ENCODE results near the gene ACVR1C.

ACVR1C gene

GRCh38 chr2:157628477-157629415, at the start of gene ACVR1C:
TSS of gene ACVR1C (minus strand) at chr2:157628864. CDS start at chr2:157628644, 220 bp downstream.
- DNase-seq (ENCODE audit: low read depth), result peak; percentile 62

GRCh38 chr2:157677941-157678340, 49.3 kb upstream of the ACVR1C start:
- DNase-seq (ENCODE audit: low read depth), result no peak

- DNase-seq (ENCODE audit: low read depth), result peak; percentile 26
Measured at GRCh38 chr2:157672129-157672528, 43.5 kb upstream of the ACVR1C start.

- no peak for DNase-seq (ENCODE audit: low read depth)
Measured at GRCh38 chr2:157662401-157662800, 33.7 kb upstream of the ACVR1C start.

- DNase-seq (ENCODE audit: low read depth), result no peak
Measured at GRCh38 chr2:157661776-157662175, 33.1 kb upstream of the ACVR1C start.

DNA sequence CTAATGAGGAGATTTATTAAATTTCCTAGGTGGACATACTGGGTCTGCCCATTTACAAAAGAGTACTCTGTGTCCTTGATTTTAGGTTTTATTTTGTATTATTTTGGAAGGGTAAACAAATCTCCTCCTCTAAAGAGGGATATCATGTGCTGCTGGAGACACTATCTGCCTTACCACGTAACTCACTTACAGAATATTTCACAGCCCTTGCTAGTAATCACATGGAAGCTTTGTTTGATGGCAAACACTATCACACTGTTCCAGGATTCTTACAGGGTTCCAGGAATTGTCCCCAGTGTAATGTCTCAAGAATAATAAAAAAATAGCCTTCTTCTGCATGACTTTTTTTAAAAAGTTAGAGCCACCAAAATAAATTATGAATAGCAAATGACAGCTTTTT, 29.2 kb upstream of the ACVR1C start:
- DNase-seq (ENCODE audit: low read depth), result no peak

- DNase-seq (ENCODE audit: low read depth), result no peak
Measured at GRCh38 chr2:157657101-157657500, 28.4 kb upstream of the ACVR1C start.

- DNase-seq (ENCODE audit: low read depth), result no peak
Measured at GRCh38 chr2:157644776-157645175, 16.1 kb upstream of the ACVR1C start.

DNA sequence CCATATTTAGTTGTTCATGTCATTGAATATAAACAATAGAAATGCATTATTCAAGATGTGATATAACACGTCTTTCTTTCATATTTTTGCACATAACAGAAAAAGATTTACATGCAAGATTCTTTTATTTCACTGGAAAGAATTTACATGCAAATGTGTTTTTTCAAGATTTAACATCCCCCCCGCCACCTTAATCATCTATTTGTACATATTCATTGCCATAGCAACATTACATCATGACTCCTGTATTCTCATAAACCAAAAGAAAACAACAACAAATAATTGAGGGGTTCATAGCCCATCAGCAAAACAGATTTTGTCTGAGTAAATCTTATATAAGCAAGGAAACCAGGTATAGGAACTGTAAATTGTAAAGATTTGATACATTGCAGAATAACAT, 3.2 kb upstream of the ACVR1C start:
- DNase-seq (ENCODE audit: low read depth), result no peak

GRCh38 chr2:157627594-157628476, 829 bp downstream of the ACVR1C start:
- DNase-seq (ENCODE audit: low read depth), result peak; percentile 2

DNA sequence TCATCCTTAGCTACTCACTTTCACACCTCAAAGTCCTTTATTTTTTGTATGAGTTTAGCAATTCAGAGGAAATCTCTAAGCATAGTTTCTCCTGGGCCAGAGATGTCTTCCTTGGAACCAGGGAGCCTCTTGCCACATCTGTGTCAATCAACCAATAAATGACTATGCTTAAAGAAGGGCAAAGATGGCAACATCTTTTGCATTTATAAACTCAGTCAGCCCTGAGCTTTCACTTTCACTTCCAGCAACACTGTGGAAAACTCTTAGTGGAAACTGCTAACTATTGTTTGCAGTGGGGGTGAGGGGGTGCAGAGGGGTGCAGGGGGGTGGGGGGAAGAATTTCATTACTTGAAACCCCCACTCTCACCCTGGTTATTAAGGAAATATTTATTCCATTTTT, 3.4 kb downstream of the ACVR1C start:
- peak; percentile 3 for DNase-seq (ENCODE audit: low read depth)

DNA sequence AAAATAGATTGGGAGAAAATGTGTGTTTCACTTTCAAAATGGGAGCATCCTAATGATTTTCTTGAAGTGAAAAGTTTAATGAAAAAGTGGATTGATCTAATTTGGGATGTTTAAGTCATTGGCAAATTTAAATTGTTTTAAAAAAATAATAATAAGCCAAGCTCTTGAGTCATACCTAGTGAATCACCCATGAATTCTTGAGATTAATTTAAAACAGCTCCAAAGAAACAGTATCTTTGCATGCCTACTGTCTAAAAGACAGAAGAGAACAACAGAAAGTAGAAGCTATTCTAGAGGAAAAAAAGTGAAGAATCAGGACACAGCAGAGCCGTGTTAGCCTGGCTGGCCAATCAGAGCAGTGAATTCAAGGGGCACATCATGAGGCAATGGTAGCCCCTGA, 7.7 kb downstream of the ACVR1C start:
- DNase-seq (ENCODE audit: low read depth), result peak; percentile 19

DNA sequence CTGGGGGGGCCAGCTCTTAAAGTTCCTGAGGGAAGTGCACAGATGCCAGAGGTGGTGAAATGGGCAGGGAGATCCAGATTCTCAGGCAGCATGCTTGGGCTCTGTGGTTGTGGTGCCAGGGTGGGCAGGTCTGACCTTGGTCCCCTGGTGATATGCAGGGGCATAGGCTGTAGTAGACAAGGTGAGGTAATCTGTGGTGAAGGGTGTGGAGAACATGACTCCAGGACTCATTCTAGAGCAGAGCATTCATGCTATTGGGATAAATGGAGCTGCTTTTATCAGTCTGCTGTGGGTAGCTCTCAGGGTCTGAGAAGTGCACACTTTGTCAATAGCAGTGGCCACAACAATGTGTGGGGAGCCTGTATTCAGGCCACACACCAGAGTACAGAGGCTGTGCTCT, 16.9 kb downstream of the ACVR1C start:
- DNase-seq (ENCODE audit: low read depth), result no peak

DNA sequence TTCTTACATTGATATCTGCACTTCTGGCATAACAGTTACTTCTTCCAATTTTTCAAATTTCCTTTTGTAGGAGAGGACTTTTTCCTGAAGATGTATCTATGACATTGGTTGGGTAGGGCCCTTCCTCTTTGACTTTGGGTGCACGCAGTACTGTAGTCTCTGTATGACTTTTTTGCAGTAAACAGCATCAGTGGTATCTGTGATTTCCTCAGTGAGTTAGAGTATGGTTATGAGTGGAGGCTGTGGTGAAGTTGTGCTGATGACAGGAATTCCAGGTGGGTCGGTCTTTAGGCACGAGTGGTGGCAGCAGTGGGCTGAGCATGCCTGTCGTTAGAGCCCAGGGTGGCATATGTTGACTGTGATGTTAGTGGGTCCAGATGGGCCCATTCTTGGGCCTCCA, 17.6 kb downstream of the ACVR1C start:
- DNase-seq (ENCODE audit: low read depth), result no peak

GRCh38 chr2:157606534-157606933, 22.1 kb downstream of the ACVR1C start:
- DNase-seq (ENCODE audit: low read depth), result no peak

- no peak for DNase-seq (ENCODE audit: low read depth)
Measured at GRCh38 chr2:157603198-157603597, 25.5 kb downstream of the ACVR1C start.

DNA sequence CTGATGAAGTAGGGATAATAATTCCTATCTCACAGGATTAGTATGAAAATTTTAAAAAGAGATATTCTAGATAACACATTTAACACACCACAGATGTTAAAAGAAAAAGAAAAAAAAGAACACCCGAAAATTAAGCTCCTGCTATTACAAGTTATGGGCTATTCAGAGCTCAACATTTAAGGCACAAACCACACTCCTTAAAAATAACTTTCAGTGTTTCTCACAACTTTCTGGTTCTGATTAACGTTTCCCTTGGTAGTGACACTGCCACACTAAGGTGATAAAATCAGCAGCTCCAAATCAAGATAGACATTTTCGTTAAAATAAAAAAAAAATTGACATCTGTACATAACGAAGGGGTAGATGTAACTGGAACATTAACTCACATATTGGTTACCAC, 26.9 kb downstream of the ACVR1C start:
- DNase-seq (ENCODE audit: low read depth), result no peak

- DNase-seq (ENCODE audit: low read depth), result peak; percentile 24
Measured at GRCh38 chr2:157596992-157597681, 31.5 kb downstream of the ACVR1C start.

DNA sequence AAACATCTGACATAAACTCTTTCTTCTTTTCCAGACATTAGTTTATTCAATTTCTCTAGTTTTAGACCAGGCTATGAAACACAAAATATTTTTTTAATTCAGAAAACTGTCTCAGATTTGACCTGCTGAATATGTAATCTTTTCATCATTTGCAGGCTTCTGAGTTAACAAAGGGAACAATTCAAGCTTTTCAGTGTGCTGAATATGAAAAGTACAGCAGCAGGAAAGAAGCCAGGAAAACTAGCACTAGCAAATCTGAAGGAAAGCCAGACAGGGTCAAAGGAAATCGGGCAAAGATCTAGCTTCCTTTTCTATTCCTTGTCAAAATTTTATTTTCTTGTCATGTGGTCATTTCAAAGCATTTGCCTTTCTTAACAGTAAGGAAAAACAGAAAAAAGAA, 35.3 kb downstream of the ACVR1C start:
- no peak for DNase-seq (ENCODE audit: low read depth)

- peak; percentile 48 for DNase-seq (ENCODE audit: low read depth)
Measured at GRCh38 chr2:157592948-157593347, 35.7 kb downstream of the ACVR1C start.

GRCh38 chr2:157592374-157592773, 36.3 kb downstream of the ACVR1C start:
- DNase-seq (ENCODE audit: low read depth), result no peak

- DNase-seq (ENCODE audit: low read depth), result no peak
Measured at GRCh38 chr2:157587576-157587975, 41.1 kb downstream of the ACVR1C start.

All from ELR (cell line).